AG04450 (cell line): ENCODE measurements around the gene MTURN. TPM values are rescaled to one million over a fixed set of nuclear protein-coding genes. Genes with fewer than 3 reads are reported as not detected.

Experiments used
- CTCF ChIA-PET: fragments of 300-600, 350-600 bp; formaldehyde crosslinking; extraction: SDS; loops from one replicate; lab custom pipeline; 2022; ENCODE audit warnings: antibody characterized with exemption, inconsistent platforms; lab: Charles Lee
- POLR2A ChIA-PET: fragments of 350-600 bp; formaldehyde crosslinking; extraction: SDS; loops from one replicate; lab custom pipeline; 2021; ENCODE audit warnings: antibody characterized with exemption, inconsistent platforms; lab: Yijun Ruan, JAX
- DNase-seq: peaks from one replicate; pipeline ENCODE4 v3.0.0-alpha.2; 2011; ENCODE audit warnings: low read depth, low spot score
- H3K27ac ChIP-seq: one replicate; pipeline ENCODE4 v1.5.1; 2012; ENCODE audit warnings: low read depth, low read length, control low read depth
- H3K27me3 ChIP-seq: one replicate; pipeline ENCODE4 v1.6.0; 2012; ENCODE audit warnings: low read length; ENCODE audit not compliant: control insufficient read depth, insufficient read depth
- H3K4me3 ChIP-seq: 2 replicates; pipeline ENCODE4 v1.5.1; 2011; ENCODE audit warnings: mild to moderate bottlenecking, low read depth, low read length, control low read depth
- H3K9me3 ChIP-seq: 2 replicates; pipeline ENCODE4 v1.5.1; 2012; ENCODE audit warnings: low read length; ENCODE audit not compliant: control insufficient read depth, insufficient read depth
- polyA plus RNA-seq: library from polyadenylated mRNA; depleted of rRNA; stranded (reverse); fragments of >200 nt; gene quantifications from 2 replicates; pipeline ENCODE4 v1.2.3, GENCODE V29; 2011
- TF ChIP-seq, protein P1 (sequence below): IDR thresholded peaks from 2 replicates; pipeline ENCODE4 v1.5.1; 2011; ENCODE audit warnings: low read depth, low read length, control low read depth, inconsistent platforms

Gene MTURN
- polyA plus RNA-seq, 1 experiment = 6.7 TPM

DNA sequence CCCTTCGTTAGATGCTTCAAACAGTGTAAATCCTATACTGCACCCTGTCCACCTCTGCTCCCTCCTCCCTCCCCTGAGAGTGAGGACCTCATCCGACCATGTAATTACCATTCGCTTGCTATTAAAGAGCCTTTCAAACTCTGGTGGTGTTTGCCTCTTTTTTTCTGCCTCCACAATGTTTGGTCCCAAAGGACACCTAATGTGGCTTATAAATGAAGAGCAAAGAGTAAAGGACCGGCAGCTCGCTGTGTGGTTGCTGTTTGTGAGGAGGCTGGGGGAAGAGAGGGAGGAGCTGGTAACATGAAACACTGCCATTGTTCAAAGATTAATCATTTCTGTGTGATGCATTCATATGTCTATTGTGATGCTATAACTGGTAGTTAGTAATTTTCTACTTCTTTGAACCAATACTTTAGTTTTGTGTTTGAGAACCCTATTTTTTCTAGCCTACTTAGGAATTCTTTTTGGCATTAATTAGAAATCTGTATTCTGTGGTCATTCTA is 27.9 kb downstream of the MTURN start:
- Histone ChIP-seq H3K9me3 (no peaks in the 10 kb centered on the region), H3K4me3 (no peak overlapping the region), H3K27ac (no peak overlapping the region), H3K27me3 (no peaks in the 10 kb centered on the region)
- CTCF ChIA-PET = interaction anchor here (1.3 kb wide), 1 partner anchor 9 kb away, joined by 3 read pairs; no protein-coding TSS in a partner anchor
- TF ChIP-seq, protein P1, sequence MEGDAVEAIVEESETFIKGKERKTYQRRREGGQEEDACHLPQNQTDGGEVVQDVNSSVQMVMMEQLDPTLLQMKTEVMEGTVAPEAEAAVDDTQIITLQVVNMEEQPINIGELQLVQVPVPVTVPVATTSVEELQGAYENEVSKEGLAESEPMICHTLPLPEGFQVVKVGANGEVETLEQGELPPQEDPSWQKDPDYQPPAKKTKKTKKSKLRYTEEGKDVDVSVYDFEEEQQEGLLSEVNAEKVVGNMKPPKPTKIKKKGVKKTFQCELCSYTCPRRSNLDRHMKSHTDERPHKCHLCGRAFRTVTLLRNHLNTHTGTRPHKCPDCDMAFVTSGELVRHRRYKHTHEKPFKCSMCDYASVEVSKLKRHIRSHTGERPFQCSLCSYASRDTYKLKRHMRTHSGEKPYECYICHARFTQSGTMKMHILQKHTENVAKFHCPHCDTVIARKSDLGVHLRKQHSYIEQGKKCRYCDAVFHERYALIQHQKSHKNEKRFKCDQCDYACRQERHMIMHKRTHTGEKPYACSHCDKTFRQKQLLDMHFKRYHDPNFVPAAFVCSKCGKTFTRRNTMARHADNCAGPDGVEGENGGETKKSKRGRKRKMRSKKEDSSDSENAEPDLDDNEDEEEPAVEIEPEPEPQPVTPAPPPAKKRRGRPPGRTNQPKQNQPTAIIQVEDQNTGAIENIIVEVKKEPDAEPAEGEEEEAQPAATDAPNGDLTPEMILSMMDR = no peak
- POLR2A ChIA-PET = no interaction called here
- no peak for DNase-seq

DNA sequence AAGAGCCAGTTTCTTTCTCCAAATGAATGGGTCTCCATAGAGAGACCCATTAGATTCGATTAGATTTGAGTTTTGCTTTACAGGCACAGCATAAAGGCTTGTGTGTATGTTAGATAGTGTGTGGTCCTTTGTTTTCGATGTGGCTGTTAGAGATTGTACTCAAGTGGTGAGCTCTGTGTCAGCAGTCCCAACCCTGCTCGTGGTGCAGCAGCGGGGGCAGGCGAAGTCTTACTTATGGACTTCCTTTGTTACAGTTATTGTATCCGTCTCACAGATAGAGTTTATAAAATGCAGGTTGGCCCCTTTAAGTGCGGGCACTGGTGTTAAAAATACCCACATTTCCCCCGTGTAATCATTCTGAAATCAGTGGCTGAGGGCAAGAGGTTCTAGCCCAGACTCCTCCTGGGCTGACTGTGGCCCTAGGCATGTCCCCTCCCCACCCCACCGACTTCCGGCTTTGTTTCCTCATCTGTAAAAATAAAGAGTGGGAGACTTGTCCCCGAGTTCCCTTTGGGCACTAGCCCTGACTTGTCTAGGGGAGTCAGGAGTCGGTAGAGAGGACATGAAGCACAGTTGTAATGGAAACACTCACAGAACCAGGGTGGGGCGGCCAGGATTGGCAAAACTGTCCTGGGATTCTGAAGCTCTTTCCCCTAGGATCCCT is 28.6 kb downstream of the MTURN start:
- H3K27me3 ChIP-seq = no peaks in the 10 kb centered on the region
- TF ChIP-seq, protein P1 = no peak
- CTCF ChIA-PET = interaction anchor here (0.6 to 1.9 kb wide), 6 partner anchors 15 to 402 kb away, joined by 3 to 7 read pairs (median 4); no protein-coding TSS in a partner anchor
- no peak overlapping the region for H3K4me3 ChIP-seq
- DNase-seq = no peak
- POLR2A ChIA-PET = no interaction called here
- no peaks in the 10 kb centered on the region for H3K9me3 ChIP-seq
- no peak overlapping the region for H3K27ac ChIP-seq

DNA sequence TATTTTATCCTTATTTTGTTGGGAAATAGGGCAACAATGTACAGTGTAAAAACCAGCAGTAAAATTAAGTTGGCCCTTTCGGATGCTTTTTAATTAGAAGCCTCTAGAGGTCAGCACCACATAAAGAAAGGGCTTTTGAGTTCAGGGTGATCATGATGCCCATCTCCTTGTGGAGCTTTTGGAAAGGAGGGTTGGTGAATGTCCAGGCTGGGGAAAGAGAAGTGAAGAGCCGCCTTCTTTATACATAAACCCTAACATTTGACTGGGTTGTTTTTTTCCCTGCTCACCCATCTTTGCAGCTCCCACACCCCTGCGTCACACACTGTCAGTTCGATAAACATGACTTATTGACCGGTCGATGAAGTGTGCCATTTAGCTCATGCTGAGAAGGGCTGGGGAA is 29.8 kb downstream of the MTURN start:
- H3K4me3 ChIP-seq = no peak overlapping the region
- DNase-seq = no peak
- ChIA-PET CTCF (interaction anchor here (0.6 to 1.9 kb wide), 21 partner anchors 10 to 401 kb away, joined by 3 to 10 read pairs (median 4); no protein-coding TSS in a partner anchor), POLR2A (no interaction called here)
- H3K27ac ChIP-seq = no peak overlapping the region
- no peaks in the 10 kb centered on the region for H3K9me3 ChIP-seq
- no peaks in the 10 kb centered on the region for H3K27me3 ChIP-seq
- TF ChIP-seq, protein P1 = peak; percentile 61

DNA sequence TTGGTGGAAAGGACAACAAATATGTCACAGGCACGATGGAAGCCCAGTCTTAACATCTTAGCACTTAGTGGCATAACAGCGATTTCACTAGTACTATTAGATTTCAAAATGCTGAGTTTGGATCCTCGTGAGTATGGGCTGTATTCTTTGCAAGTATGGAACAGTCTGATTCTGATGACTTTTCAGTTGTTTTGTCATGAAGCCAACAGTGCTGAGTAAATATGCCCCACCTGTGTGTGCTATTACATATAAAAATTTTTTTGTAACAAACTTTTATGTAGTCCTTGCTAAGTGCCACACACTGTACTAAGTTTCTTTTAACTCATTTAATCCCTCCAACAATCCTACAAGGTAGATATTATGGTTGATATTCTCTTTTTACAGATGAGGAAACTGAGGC is 30.8 kb downstream of the MTURN start:
- Histone ChIP-seq H3K27me3 (no peaks in the 10 kb centered on the region), H3K9me3 (no peaks in the 10 kb centered on the region), H3K4me3 (no peak overlapping the region), H3K27ac (no peak overlapping the region)
- ChIA-PET POLR2A (no interaction called here), CTCF (no interaction called here)
- TF ChIP-seq, protein P1 = no peak
- no peak for DNase-seq

DNA sequence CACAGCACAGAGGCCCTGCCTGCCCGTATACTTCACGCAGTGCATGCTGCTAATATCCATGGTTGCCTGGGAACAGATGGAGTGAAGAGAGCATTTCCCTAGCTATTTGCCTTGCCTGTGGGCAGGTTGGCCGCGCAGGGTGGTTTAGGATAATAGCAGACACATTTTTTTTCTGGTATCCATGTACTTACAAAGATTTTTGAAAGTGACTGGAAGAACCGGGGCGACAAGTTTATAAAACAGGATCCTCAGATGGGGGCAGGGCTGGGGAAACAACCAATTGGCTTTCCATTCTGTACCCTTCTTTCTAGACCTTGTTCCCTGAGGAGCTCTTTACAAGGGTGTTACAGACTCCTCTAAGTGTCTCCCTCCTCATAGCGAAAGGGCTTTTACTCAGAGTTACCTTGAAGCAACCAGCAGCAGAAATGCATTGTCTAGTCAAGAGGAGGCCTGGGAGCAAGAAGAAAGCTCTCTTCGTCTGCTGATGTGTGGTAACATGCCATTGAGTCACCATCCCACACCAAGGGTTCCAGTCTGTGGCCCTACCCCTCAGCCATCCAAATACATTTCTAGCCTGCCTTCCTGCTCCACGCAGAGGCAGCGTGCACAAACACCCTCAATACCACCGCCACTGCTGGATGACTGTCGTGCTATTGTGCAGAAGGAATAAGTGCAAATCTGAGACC is 31.5 kb downstream of the MTURN start:
- no peak overlapping the region for H3K4me3 ChIP-seq
- no peak for DNase-seq
- no peaks in the 10 kb centered on the region for H3K9me3 ChIP-seq
- CTCF ChIA-PET = no interaction called here
- TF ChIP-seq, protein P1 = no peak
- POLR2A ChIA-PET = no interaction called here
- H3K27me3 ChIP-seq = no peaks in the 10 kb centered on the region
- no peak overlapping the region for H3K27ac ChIP-seq
